Measurements from ENCODE around the gene CDH13.

GRCh38 chr16:83538707-83539106, 911.9 kb downstream of the CDH13 start:
- no peak for TF ChIP-seq CTCF (IDR thresholded peaks at IDR 0.05)
- TF ChIP-seq POLR2A (IDR thresholded peaks at IDR 0.05), result no peak

All from thyroid gland (tissue), 4 donors.